ENCODE data around the gene EBF4.

The EBF4 gene

GRCh38 chr20:2740702-2741101 lies 48.1 kb downstream of the EBF4 start:
- Histone ChIP-seq H3K27me3 (ENCODE audit: control insufficient read depth, insufficient read depth, low read length) (no peaks in the 10 kb centered on the region), H3K9ac (no peak overlapping the region), H3K4me1 (peaks cover 3% of the 10 kb centered on the region), H3K4me3 (ENCODE audit: low read depth, low read length) (no peak overlapping the region), H2AFZ (no peak overlapping the region), H3K4me2 (ENCODE audit: low read length) (no peak overlapping the region), H3K79me2 (no peaks in the 10 kb centered on the region), H3K36me3 (ENCODE audit: control insufficient read depth, insufficient read depth, low read length) (no peaks in the 10 kb centered on the region), H3K9me3 (ENCODE audit: control insufficient read depth, low read length) (no peaks in the 10 kb centered on the region), H3K27ac (no peak overlapping the region)
- no peak for TF ChIP-seq CTCF (IDR thresholded peaks at IDR 0.05)

- peaks cover 3% of the 10 kb centered on the region for H3K4me1 ChIP-seq
- H3K4me3 ChIP-seq (ENCODE audit: low read depth, low read length), result no peak overlapping the region
- H3K79me2 ChIP-seq, result no peaks in the 10 kb centered on the region
- no peak for TF ChIP-seq CTCF (IDR thresholded peaks at IDR 0.05)
- no peaks in the 10 kb centered on the region for H3K9me3 ChIP-seq (ENCODE audit: control insufficient read depth, low read length)
- no peaks in the 10 kb centered on the region for H3K36me3 ChIP-seq (ENCODE audit: control insufficient read depth, insufficient read depth, low read length)
- no peak overlapping the region for H3K4me2 ChIP-seq (ENCODE audit: low read length)
- H2AFZ ChIP-seq, result no peak overlapping the region
- no peaks in the 10 kb centered on the region for H3K27me3 ChIP-seq (ENCODE audit: control insufficient read depth, insufficient read depth, low read length)
- no peak overlapping the region for H3K9ac ChIP-seq
- no peak overlapping the region for H3K27ac ChIP-seq
These were observed 48.9 kb downstream of the EBF4 start for GRCh38 chr20:2741463-2741862.

- Histone ChIP-seq H3K36me3 (ENCODE audit: control insufficient read depth, insufficient read depth, low read length) (no peaks in the 10 kb centered on the region), H3K79me2 (no peaks in the 10 kb centered on the region), H3K4me3 (ENCODE audit: low read depth, low read length) (no peak overlapping the region), H3K9me3 (ENCODE audit: control insufficient read depth, low read length) (no peaks in the 10 kb centered on the region), H3K9ac (no peak overlapping the region), H3K4me2 (ENCODE audit: low read length) (no peak overlapping the region), H3K4me1 (peaks cover 3% of the 10 kb centered on the region), H3K27me3 (ENCODE audit: control insufficient read depth, insufficient read depth, low read length) (no peaks in the 10 kb centered on the region), H3K27ac (no peak overlapping the region), H2AFZ (no peak overlapping the region)
- TF ChIP-seq CTCF (IDR thresholded peaks at IDR 0.05), result no peak
These were observed 49.3 kb downstream of the EBF4 start for GRCh38 chr20:2741881-2742280.

- TF ChIP-seq CTCF (IDR thresholded peaks at IDR 0.05), result no peak
- Histone ChIP-seq H3K9me3 (ENCODE audit: control insufficient read depth, low read length) (no peaks in the 10 kb centered on the region), H3K36me3 (ENCODE audit: control insufficient read depth, insufficient read depth, low read length) (no peaks in the 10 kb centered on the region), H3K9ac (no peak overlapping the region), H3K4me2 (ENCODE audit: low read length) (no peak overlapping the region), H3K4me1 (peaks cover 3% of the 10 kb centered on the region), H3K4me3 (ENCODE audit: low read depth, low read length) (no peak overlapping the region), H3K27ac (no peak overlapping the region), H3K27me3 (ENCODE audit: control insufficient read depth, insufficient read depth, low read length) (no peaks in the 10 kb centered on the region), H3K79me2 (no peaks in the 10 kb centered on the region), H2AFZ (no peak overlapping the region)
These were observed 49.9 kb downstream of the EBF4 start for GRCh38 chr20:2742431-2742830.

- H3K27ac ChIP-seq, result no peak overlapping the region
- H2AFZ ChIP-seq, result no peak overlapping the region
- H3K27me3 ChIP-seq (ENCODE audit: control insufficient read depth, insufficient read depth, low read length), result no peaks in the 10 kb centered on the region
- H3K9me3 ChIP-seq (ENCODE audit: control insufficient read depth, low read length), result no peaks in the 10 kb centered on the region
- no peak overlapping the region for H3K9ac ChIP-seq
- H3K4me2 ChIP-seq (ENCODE audit: low read length), result no peak overlapping the region
- H3K36me3 ChIP-seq (ENCODE audit: control insufficient read depth, insufficient read depth, low read length), result no peaks in the 10 kb centered on the region
- H3K4me3 ChIP-seq (ENCODE audit: low read depth, low read length), result no peak overlapping the region
- peaks cover 3% of the 10 kb centered on the region for H3K4me1 ChIP-seq
- peak; percentile 84 for TF ChIP-seq CTCF (IDR thresholded peaks at IDR 0.05)
- no peaks in the 10 kb centered on the region for H3K79me2 ChIP-seq
These were observed 50.5 kb downstream of the EBF4 start for GRCh38 chr20:2742934-2743559.
